GM23338 (cell line): Measurements from ENCODE around the gene IFI16. TPM values are rescaled to one million over a fixed set of nuclear protein-coding genes. Genes with fewer than 3 reads are reported as not detected.

Experiments
- CTCF ChIP-seq, 2 experiments: fragments of 200-600 bp in 1 of 2; sonication (generic) in 1 of 2; conservative IDR thresholded peaks; 2 replicates each; pipeline versions ENCODE4 v1.5.1 to v1.6.1; 2016 to 2017; ENCODE audit warnings: antibody characterized with exemption in 2 of 2, low read depth in 2 of 2, mild to moderate bottlenecking in 2 of 2, moderate library complexity in 1 of 2
- EZH2 ChIP-seq: fragments of 200-600 bp; sonication (generic); IDR thresholded peaks from one replicate; pipeline ENCODE4 v1.8.0; 2017; ENCODE audit warnings: antibody characterized with exemption, mild to moderate bottlenecking, low read depth; ENCODE audit not compliant: unreplicated experiment
- JUNB ChIP-seq: IDR thresholded peaks from one replicate; pipeline ENCODE4 v1.6.1; 2016; ENCODE audit warnings: antibody characterized with exemption; ENCODE audit not compliant: unreplicated experiment
- REST ChIP-seq: IDR thresholded peaks from one replicate; pipeline ENCODE4 v1.6.1; 2018; ENCODE audit warnings: antibody characterized with exemption; ENCODE audit not compliant: unreplicated experiment
- polyA plus RNA-seq: library from polyadenylated mRNA; unstranded; fragments of >200 nt; fragmentation: Nextera tagmentation; extraction: Ambion mirVana; gene quantifications from 2 replicates; pipeline ENCODE4 v1.2.1, GENCODE V29; 2016
- total RNA-seq: library from RNA; depleted of rRNA; stranded (reverse); fragments of >200 nt; shearing (Covaris generic); gene quantifications from 2 replicates; pipeline ENCODE4 v1.2.3, GENCODE V29; 2014
- TF ChIP-seq, protein P1 (sequence below): fragments of 250-450 bp; sonication (Bioruptor Pico); IDR thresholded peaks from 2 replicates; pipeline ENCODE4 v1.5.0; 2020; ENCODE audit warnings: mild to moderate bottlenecking, moderate library complexity

Gene IFI16
- total and polyA plus RNA-seq, 2 experiments from 2014 or later: 0.31 to 2.1 TPM

- TF ChIP-seq, protein P1, sequence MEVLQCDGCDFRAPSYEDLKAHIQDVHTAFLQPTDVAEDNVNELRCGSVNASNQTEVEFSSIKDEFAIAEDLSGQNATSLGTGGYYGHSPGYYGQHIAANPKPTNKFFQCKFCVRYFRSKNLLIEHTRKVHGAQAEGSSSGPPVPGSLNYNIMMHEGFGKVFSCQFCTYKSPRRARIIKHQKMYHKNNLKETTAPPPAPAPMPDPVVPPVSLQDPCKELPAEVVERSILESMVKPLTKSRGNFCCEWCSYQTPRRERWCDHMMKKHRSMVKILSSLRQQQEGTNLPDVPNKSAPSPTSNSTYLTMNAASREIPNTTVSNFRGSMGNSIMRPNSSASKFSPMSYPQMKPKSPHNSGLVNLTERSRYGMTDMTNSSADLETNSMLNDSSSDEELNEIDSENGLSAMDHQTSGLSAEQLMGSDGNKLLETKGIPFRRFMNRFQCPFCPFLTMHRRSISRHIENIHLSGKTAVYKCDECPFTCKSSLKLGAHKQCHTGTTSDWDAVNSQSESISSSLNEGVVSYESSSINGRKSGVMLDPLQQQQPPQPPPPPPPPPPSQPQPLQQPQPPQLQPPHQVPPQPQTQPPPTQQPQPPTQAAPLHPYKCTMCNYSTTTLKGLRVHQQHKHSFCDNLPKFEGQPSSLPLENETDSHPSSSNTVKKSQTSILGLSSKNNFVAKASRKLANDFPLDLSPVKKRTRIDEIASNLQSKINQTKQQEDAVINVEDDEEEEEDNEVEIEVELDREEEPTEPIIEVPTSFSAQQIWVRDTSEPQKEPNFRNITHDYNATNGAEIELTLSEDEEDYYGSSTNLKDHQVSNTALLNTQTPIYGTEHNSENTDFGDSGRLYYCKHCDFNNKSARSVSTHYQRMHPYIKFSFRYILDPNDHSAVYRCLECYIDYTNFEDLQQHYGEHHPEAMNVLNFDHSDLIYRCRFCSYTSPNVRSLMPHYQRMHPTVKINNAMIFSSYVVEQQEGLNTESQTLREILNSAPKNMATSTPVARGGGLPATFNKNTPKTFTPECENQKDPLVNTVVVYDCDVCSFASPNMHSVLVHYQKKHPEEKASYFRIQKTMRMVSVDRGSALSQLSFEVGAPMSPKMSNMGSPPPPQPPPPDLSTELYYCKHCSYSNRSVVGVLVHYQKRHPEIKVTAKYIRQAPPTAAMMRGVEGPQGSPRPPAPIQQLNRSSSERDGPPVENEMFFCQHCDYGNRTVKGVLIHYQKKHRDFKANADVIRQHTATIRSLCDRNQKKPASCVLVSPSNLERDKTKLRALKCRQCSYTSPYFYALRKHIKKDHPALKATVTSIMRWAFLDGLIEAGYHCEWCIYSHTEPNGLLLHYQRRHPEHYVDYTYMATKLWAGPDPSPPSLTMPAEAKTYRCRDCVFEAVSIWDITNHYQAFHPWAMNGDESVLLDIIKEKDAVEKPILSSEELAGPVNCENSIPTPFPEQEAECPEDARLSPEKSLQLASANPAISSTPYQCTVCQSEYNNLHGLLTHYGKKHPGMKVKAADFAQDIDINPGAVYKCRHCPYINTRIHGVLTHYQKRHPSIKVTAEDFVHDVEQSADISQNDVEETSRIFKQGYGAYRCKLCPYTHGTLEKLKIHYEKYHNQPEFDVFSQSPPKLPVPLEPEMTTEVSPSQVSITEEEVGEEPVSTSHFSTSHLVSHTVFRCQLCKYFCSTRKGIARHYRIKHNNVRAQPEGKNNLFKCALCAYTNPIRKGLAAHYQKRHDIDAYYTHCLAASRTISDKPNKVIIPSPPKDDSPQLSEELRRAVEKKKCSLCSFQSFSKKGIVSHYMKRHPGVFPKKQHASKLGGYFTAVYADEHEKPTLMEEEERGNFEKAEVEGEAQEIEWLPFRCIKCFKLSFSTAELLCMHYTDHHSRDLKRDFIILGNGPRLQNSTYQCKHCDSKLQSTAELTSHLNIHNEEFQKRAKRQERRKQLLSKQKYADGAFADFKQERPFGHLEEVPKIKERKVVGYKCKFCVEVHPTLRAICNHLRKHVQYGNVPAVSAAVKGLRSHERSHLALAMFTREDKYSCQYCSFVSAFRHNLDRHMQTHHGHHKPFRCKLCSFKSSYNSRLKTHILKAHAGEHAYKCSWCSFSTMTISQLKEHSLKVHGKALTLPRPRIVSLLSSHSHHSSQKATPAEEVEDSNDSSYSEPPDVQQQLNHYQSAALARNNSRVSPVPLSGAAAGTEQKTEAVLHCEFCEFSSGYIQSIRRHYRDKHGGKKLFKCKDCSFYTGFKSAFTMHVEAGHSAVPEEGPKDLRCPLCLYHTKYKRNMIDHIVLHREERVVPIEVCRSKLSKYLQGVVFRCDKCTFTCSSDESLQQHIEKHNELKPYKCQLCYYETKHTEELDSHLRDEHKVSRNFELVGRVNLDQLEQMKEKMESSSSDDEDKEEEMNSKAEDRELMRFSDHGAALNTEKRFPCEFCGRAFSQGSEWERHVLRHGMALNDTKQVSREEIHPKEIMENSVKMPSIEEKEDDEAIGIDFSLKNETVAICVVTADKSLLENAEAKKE (CRISPR knock-in tag): no peak
- TF ChIP-seq JUNB (no peak), EZH2 (no peak), REST (no peak), CTCF (conservative IDR thresholded peaks at IDR 0.05; ENCODE audit: low read depth in 2 of 2) (no peak)
These were observed 40.5 kb upstream of the IFI16 start (continued) for GRCh38 chr1:158969166-158969565.
